Activated CD8-positive, alpha-beta T cell treated with anti-CD3 and anti-CD28 coated beads for 36 hours (primary cell): ENCODE data around the gene MANBA. TPM values are rescaled to one million over a fixed set of nuclear protein-coding genes. Genes with fewer than 3 reads are reported as not detected.
A peak's percentile ranks its signal among the peaks of the same experiment; 100 is the strongest.

Experiments
- ATAC-seq: fragments of 200-7000 bp; cut with Tn5 transposase; one replicate; pipeline ENCODE4 v1.10.0; 2021; ENCODE audit warnings: mild to moderate bottlenecking, moderate library complexity
- CTCF ChIA-PET: fragments of 350-600 bp; sonication (Branson Sonifier 250); formaldehyde crosslinking; loops from one replicate; lab custom pipeline; 2021; ENCODE audit warnings: antibody characterized with exemption; lab: Charles Lee
- POLR2A ChIA-PET: fragments of 350-600 bp; sonication (Branson Sonifier 250); formaldehyde crosslinking; loops from one replicate; lab custom pipeline; 2021; ENCODE audit warnings: antibody characterized with exemption; lab: Charles Lee
- DNase-seq: peaks from one replicate; pipeline ENCODE4 v3.0.0-alpha.2; 2020
- H3K27ac Mint-ChIP-seq: one replicate; pipeline ENCODE4 v1.8.0; 2021; ENCODE audit warnings: mild to moderate bottlenecking, mixed read lengths
- H3K27me3 Mint-ChIP-seq: one replicate; pipeline ENCODE4 v1.8.0; 2021; ENCODE audit warnings: mixed read lengths
- H3K36me3 Mint-ChIP-seq: one replicate; pipeline ENCODE4 v1.8.0; 2021; ENCODE audit warnings: low read depth, mixed read lengths
- H3K4me1 Mint-ChIP-seq: one replicate; pipeline ENCODE4 v1.8.0; 2021; ENCODE audit warnings: low read depth, mixed read lengths
- H3K4me3 Mint-ChIP-seq: one replicate; pipeline ENCODE4 v1.8.0; 2021; ENCODE audit warnings: mild to moderate bottlenecking, moderate library complexity, mixed read lengths
- H3K9me3 Mint-ChIP-seq: one replicate; pipeline ENCODE4 v1.8.0; 2021; ENCODE audit warnings: mixed read lengths
- CTCF ChIP-seq: fragments of 200-600 bp; IDR thresholded peaks from one replicate; pipeline ENCODE4 v1.8.0; 2022; ENCODE audit warnings: antibody characterized with exemption, mild to moderate bottlenecking
- intact Hi-C: fragments of 100-400 bp; cut with micrococcal nuclease; formaldehyde crosslinking; loops from one replicate; pipeline ENCODE4 v1.10.0; 2022
- total RNA-seq, 2 experiments: library from RNA; stranded (reverse); gene quantifications; one replicate each; pipeline ENCODE4 v1.2.3, GENCODE V29; 2021

The MANBA gene
- total RNA-seq, 2 experiments from 2014 or later, result 14.5 to 16.3 TPM

- no peaks in the 10 kb centered on the region for H3K27me3 Mint-ChIP-seq
- ChIA-PET POLR2A (no interaction called here), CTCF (no interaction called here)
- no peak for ATAC-seq
- peaks cover 25% of the 10 kb centered on the region for H3K4me1 Mint-ChIP-seq
- no peak for DNase-seq
- intact Hi-C loops, result no loop called here
- H3K36me3 Mint-ChIP-seq, result peaks cover 15% of the 10 kb centered on the region
- no peak overlapping the region for H3K27ac Mint-ChIP-seq
- no peak overlapping the region for H3K4me3 Mint-ChIP-seq
- TF ChIP-seq CTCF, result no peak
- H3K9me3 Mint-ChIP-seq, result peaks cover 7% of the 10 kb centered on the region
These were observed 27.2 kb upstream of the MANBA start for GRCh38 chr4:102787944-102788343.

- Mint-ChIP-seq H3K36me3 (peaks cover 9% of the 10 kb centered on the region), H3K27me3 (no peaks in the 10 kb centered on the region), H3K4me1 (peaks cover 22% of the 10 kb centered on the region), H3K4me3 (no peak overlapping the region), H3K9me3 (peaks cover 3% of the 10 kb centered on the region), H3K27ac (peak overlapping the region; percentile 28)
- ATAC-seq (peak; percentile 77), DNase-seq (no peak)
- CTCF ChIA-PET, result no interaction called here
- intact Hi-C loops, result no loop called here
- TF ChIP-seq CTCF, result no peak
- POLR2A ChIA-PET, result no interaction called here
These were observed 26.5 kb upstream of the MANBA start for GRCh38 chr4:102787096-102787881.

GRCh38 chr4:102786279-102786678, 25.5 kb upstream of the MANBA start:
- H3K4me1 Mint-ChIP-seq, result peaks cover 18% of the 10 kb centered on the region
- intact Hi-C loops, result no loop called here
- TF ChIP-seq CTCF, result no peak
- CTCF ChIA-PET, result no interaction called here
- no peak overlapping the region for H3K27ac Mint-ChIP-seq
- H3K9me3 Mint-ChIP-seq, result peaks cover 2% of the 10 kb centered on the region
- H3K4me3 Mint-ChIP-seq, result no peak overlapping the region
- H3K27me3 Mint-ChIP-seq, result no peaks in the 10 kb centered on the region
- no peak for ATAC-seq
- peaks cover 2% of the 10 kb centered on the region for H3K36me3 Mint-ChIP-seq
- no peak for DNase-seq
- POLR2A ChIA-PET, result interaction anchor here (1.2 kb wide), 1 partner anchor 26 kb away, joined by 3 read pairs; no protein-coding TSS in a partner anchor

- POLR2A ChIA-PET, result no interaction called here
- CTCF ChIA-PET, result no interaction called here
These were observed 22.2 kb upstream of the MANBA start for GRCh38 chr4:102783006-102783405.

More at GRCh38 chr4:102783006-102783405, 22.2 kb upstream of the MANBA start:
- Mint-ChIP-seq H3K4me1 (peaks cover 4% of the 10 kb centered on the region), H3K36me3 (no peaks in the 10 kb centered on the region), H3K27ac (no peak overlapping the region), H3K4me3 (no peak overlapping the region), H3K9me3 (no peaks in the 10 kb centered on the region), H3K27me3 (peaks cover 2% of the 10 kb centered on the region)
- no peak for TF ChIP-seq CTCF
- DNase-seq, result no peak
- no peak for ATAC-seq
- intact Hi-C loops, result no loop called here
